ENCODE data around the gene NR1I3. TPM values are rescaled to one million over a fixed set of nuclear protein-coding genes. Genes with fewer than 3 reads are reported as not detected.

NR1I3 gene
- total and polyA plus RNA-seq, 2 experiments from 2014 or later, result not detected

- TF ChIP-seq EZH2phosphoT487 (IDR thresholded peaks at IDR 0.05; ENCODE audit: insufficient read depth, low read depth) (no peak), EZH2 (IDR thresholded peaks at IDR 0.05; ENCODE audit: insufficient read depth, poor library complexity, severe bottlenecking) (no peak)
- H4K20me1 ChIP-seq (ENCODE audit: insufficient read depth), result no peaks in the 10 kb centered on the region
- no peaks in the 10 kb centered on the region for H3F3A ChIP-seq (ENCODE audit: insufficient read depth)
- H3K27ac ChIP-seq, result no peak overlapping the region
- H3K9ac ChIP-seq, result no peak overlapping the region
- DNase-seq, result no peak
- no peak overlapping the region for H3K4me2 ChIP-seq (ENCODE audit: unreplicated experiment)
- H3K36me3 ChIP-seq (ENCODE audit: low read depth), result no peaks in the 10 kb centered on the region
- no peaks in the 10 kb centered on the region for H3K27me3 ChIP-seq (replicated peaks; ENCODE audit: insufficient read depth)
- peaks cover 7% of the 10 kb centered on the region; the same call in 1 of the 2 replicates for H3K4me1 ChIP-seq (ENCODE audit: insufficient read depth)
- in situ Hi-C loops (cut with MboI), result no loop called here
- no peaks in the 10 kb centered on the region for H3K9me3 ChIP-seq (ENCODE audit: low read depth)
- no peak overlapping the region for H2AFZ ChIP-seq
- H3K79me2 ChIP-seq (ENCODE audit: insufficient read depth), result no peaks in the 10 kb centered on the region
- H3K9me2 ChIP-seq (ENCODE audit: insufficient read depth), result no peaks in the 10 kb centered on the region
- no peak overlapping the region for H3K4me3 ChIP-seq
- WGBS, 2 experiments (ENCODE audit: low coverage in 1 of 2, low lambda C conversion rate in 2 of 2, missing lambda C conversion rate in 2 of 2), result 34 to 48% methylated on average over 3 of the region's 3 CpGs
Measured at GRCh38 chr1:161241682-161242081, 3.7 kb upstream of the NR1I3 start.

DNA sequence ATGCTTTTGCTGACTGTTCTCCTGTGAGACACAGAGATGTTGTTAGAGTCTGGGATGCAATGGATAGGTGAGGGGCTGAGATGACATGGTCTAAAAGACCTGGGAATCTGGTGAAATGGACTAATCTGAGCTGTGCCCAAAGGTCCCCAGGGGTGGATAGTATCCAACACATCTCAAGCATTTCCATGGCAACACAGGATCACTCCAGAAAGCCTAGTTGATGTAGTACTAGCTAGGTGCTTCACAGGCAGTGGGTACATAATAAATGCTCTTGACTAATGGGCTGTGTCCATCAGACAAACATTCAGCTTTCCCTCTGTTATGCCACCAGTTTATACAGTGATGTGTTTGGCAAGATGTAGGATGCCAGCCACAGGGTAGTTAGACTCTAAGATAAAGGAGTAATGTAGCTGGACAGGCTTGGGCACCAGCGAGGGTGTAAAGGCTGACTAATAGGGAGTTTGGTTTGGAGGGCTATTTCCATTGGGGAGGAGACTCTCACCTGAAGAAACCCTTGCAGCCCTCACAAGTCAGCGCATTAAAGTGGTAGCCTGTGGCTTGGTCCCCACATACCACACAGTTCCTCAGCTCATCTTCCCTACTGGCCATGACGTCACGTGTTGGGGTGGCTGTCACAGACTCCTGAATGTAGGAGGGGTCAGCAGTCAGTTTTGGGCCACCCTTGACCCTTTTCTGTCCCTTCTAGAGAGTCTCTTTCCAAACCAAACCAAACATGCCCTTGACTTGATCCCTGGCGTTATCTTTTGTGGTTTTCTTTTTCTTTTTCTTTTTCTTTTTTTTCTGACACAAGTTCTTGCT is 1.8 kb downstream of the NR1I3 start:
- Histone ChIP-seq H4K20me1 (ENCODE audit: insufficient read depth) (no peaks in the 10 kb centered on the region), H3K27me3 (replicated peaks; ENCODE audit: insufficient read depth) (no peaks in the 10 kb centered on the region), H3K9ac (no peak overlapping the region), H3K36me3 (ENCODE audit: low read depth) (no peaks in the 10 kb centered on the region), H3K79me2 (ENCODE audit: insufficient read depth) (no peaks in the 10 kb centered on the region), H3K4me2 (ENCODE audit: unreplicated experiment) (no peak overlapping the region), H3K4me3 (no peak overlapping the region), H3K9me3 (ENCODE audit: low read depth) (no peaks in the 10 kb centered on the region), H2AFZ (no peak overlapping the region), H3K27ac (no peak overlapping the region), H3F3A (ENCODE audit: insufficient read depth) (no peaks in the 10 kb centered on the region), H3K9me2 (ENCODE audit: insufficient read depth) (no peaks in the 10 kb centered on the region), H3K4me1 (ENCODE audit: insufficient read depth) (peaks cover 7% of the 10 kb centered on the region; the same call in 1 of the 2 replicates)
- no peak for DNase-seq
- in situ Hi-C loops (cut with MboI), result no loop called here
- 90 to 94% methylated on average over 5 of the region's 5 CpGs for WGBS, 2 experiments (ENCODE audit: low coverage in 1 of 2, low lambda C conversion rate in 2 of 2, missing lambda C conversion rate in 2 of 2)
- TF ChIP-seq EZH2phosphoT487 (IDR thresholded peaks at IDR 0.05; ENCODE audit: insufficient read depth, low read depth) (no peak), EZH2 (IDR thresholded peaks at IDR 0.05; ENCODE audit: insufficient read depth, poor library complexity, severe bottlenecking) (no peak)

DNA sequence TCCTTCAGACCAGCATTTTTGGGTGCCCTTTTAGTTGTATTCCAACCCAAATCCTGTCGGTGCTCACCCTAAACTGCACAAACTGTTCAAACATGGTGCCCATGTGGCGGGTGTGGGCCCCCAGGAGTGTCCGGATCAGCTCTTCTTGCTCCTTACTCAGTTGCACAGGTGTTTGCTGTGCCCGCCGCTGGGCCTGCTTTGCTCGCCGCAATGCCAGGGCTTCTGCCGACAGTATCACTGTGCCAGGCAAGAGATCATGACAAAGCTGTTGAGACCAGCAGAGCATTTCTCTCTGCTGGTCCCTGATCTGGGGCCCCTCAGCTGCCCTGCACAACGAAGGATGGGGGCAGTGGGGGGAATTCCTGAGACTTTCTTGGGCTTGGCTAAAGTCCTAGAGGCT is 4.9 kb downstream of the NR1I3 start:
- 73 to 78% methylated on average over 9 of the region's 9 CpGs for WGBS, 2 experiments (ENCODE audit: low coverage in 1 of 2, low lambda C conversion rate in 2 of 2, missing lambda C conversion rate in 2 of 2)
- H2AFZ ChIP-seq, result no peak overlapping the region
- no peaks in the 10 kb centered on the region for H4K20me1 ChIP-seq (ENCODE audit: insufficient read depth)
- no peaks in the 10 kb centered on the region for H3K9me2 ChIP-seq (ENCODE audit: insufficient read depth)
- TF ChIP-seq EZH2 (IDR thresholded peaks at IDR 0.05; ENCODE audit: insufficient read depth, poor library complexity, severe bottlenecking) (no peak), EZH2phosphoT487 (IDR thresholded peaks at IDR 0.05; ENCODE audit: insufficient read depth, low read depth) (no peak)
- DNase-seq, result no peak
- peaks cover 2% of the 10 kb centered on the region; the same call in 1 of the 2 replicates for H3K4me1 ChIP-seq (ENCODE audit: insufficient read depth)
- in situ Hi-C loops (cut with MboI), result no loop called here
- H3K36me3 ChIP-seq (ENCODE audit: low read depth), result no peaks in the 10 kb centered on the region; the same call in 1 of the 2 replicates
- H3K9ac ChIP-seq, result no peak overlapping the region
- H3K79me2 ChIP-seq (ENCODE audit: insufficient read depth), result no peaks in the 10 kb centered on the region
- H3K4me3 ChIP-seq, result no peak overlapping the region
- H3K27ac ChIP-seq, result no peak overlapping the region
- H3F3A ChIP-seq (ENCODE audit: insufficient read depth), result no peaks in the 10 kb centered on the region
- no peaks in the 10 kb centered on the region for H3K27me3 ChIP-seq (replicated peaks; ENCODE audit: insufficient read depth)
- no peak overlapping the region for H3K4me2 ChIP-seq (ENCODE audit: unreplicated experiment)
- H3K9me3 ChIP-seq (ENCODE audit: low read depth), result no peaks in the 10 kb centered on the region

DNA sequence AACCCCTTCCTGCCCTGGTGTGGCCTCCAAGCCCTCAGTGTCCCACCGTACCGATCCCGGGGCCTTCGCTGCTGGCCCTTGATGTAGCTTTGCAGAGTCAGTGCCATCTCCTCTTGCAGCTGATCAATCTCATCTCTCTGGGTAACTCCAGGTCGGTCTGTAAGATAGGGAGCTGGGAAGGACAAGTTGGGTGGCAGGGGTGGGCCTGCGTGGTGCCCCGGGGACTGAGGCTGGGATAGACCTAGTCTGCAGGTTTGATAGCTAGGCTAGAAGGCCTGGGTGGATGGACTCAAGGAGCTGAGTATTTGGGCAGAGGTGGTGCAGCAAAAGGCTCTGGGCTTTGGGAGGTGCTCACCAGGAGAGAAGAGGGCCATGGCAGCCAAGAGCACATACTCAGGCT is 7.2 kb downstream of the NR1I3 start:
- Histone ChIP-seq H3K4me3 (no peak overlapping the region), H4K20me1 (ENCODE audit: insufficient read depth) (no peaks in the 10 kb centered on the region), H3K9ac (no peak overlapping the region), H3K27me3 (replicated peaks; ENCODE audit: insufficient read depth) (no peaks in the 10 kb centered on the region), H3K4me2 (ENCODE audit: unreplicated experiment) (no peak overlapping the region), H3K4me1 (ENCODE audit: insufficient read depth) (peaks cover 6% of the 10 kb centered on the region; the same call in 1 of the 2 replicates), H2AFZ (no peak overlapping the region), H3K9me2 (ENCODE audit: insufficient read depth) (no peaks in the 10 kb centered on the region), H3K36me3 (ENCODE audit: low read depth) (no peaks in the 10 kb centered on the region; the same call in 1 of the 2 replicates), H3F3A (ENCODE audit: insufficient read depth) (no peaks in the 10 kb centered on the region), H3K79me2 (ENCODE audit: insufficient read depth) (peaks cover 7% of the 10 kb centered on the region), H3K9me3 (ENCODE audit: low read depth) (no peaks in the 10 kb centered on the region), H3K27ac (no peak overlapping the region)
- WGBS, 2 experiments (ENCODE audit: low coverage in 1 of 2, low lambda C conversion rate in 2 of 2, missing lambda C conversion rate in 2 of 2), result 95 to 97% methylated on average over 7 of the region's 7 CpGs
- no peak for DNase-seq
- in situ Hi-C loops (cut with MboI), result no loop called here
- TF ChIP-seq EZH2 (IDR thresholded peaks at IDR 0.05; ENCODE audit: insufficient read depth, poor library complexity, severe bottlenecking), result no peak
- no peak for TF ChIP-seq EZH2phosphoT487 (IDR thresholded peaks at IDR 0.05; ENCODE audit: insufficient read depth, low read depth)

Data from GM23248 (cell line).